ENCODE results near the gene FCRL3.

- TF ChIP-seq, protein P1, sequence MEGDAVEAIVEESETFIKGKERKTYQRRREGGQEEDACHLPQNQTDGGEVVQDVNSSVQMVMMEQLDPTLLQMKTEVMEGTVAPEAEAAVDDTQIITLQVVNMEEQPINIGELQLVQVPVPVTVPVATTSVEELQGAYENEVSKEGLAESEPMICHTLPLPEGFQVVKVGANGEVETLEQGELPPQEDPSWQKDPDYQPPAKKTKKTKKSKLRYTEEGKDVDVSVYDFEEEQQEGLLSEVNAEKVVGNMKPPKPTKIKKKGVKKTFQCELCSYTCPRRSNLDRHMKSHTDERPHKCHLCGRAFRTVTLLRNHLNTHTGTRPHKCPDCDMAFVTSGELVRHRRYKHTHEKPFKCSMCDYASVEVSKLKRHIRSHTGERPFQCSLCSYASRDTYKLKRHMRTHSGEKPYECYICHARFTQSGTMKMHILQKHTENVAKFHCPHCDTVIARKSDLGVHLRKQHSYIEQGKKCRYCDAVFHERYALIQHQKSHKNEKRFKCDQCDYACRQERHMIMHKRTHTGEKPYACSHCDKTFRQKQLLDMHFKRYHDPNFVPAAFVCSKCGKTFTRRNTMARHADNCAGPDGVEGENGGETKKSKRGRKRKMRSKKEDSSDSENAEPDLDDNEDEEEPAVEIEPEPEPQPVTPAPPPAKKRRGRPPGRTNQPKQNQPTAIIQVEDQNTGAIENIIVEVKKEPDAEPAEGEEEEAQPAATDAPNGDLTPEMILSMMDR (IDR thresholded peaks at IDR 0.05), result no peak
- TF ChIP-seq POLR2A (IDR thresholded peaks at IDR 0.05; ENCODE audit: low read depth) (no peak), EP300 (IDR thresholded peaks at IDR 0.05) (no peak), POLR2AphosphoS5 (IDR thresholded peaks at IDR 0.05) (no peak)
Measured at GRCh38 chr1:157641177-157641576, 59.4 kb downstream of the FCRL3 start.

All from esophagus muscularis mucosa (tissue), 4 donors.